RWPE1 (cell line): ENCODE measurements around the gene GDF7.

Experiments
- CTCF ChIA-PET: fragments of 350-600 bp; sonication (Branson Sonifier 250); formaldehyde crosslinking; extraction: SDS; loops from one replicate; lab custom pipeline; 2021; lab: Yijun Ruan, JAX
- POLR2A ChIA-PET: fragments of 400-600 bp; formaldehyde crosslinking; extraction: SDS; loops from one replicate; lab custom pipeline; 2020; ENCODE audit warnings: antibody characterized with exemption; ENCODE audit not compliant: low non-redundant PET; lab: Yijun Ruan, JAX
- DNase-seq: peaks from one replicate; pipeline ENCODE4 v3.0.0; 2012; ENCODE audit warnings: low spot score
- H3K27ac ChIP-seq: fragments of 450-650 bp; 2 replicates; pipeline ENCODE4 v1.5.1; 2017
- CTCF ChIP-seq: fragments of 450-650 bp; conservative IDR thresholded peaks from 2 replicates; pipeline ENCODE4 v1.5.1; 2017; ENCODE audit warnings: low read depth, mild to moderate bottlenecking

Gene GDF7

GRCh38 chr2:20620271-20620681, 46.7 kb upstream of the GDF7 start:
- peak overlapping the region; percentile 38 for H3K27ac ChIP-seq
- ChIA-PET CTCF (interaction anchor here (0.8 kb wide), 1 partner anchor 14 kb away, joined by 3 read pairs; no protein-coding TSS in a partner anchor), POLR2A (no interaction called here)
- TF ChIP-seq CTCF, result no peak
- DNase-seq, result no peak

- TF ChIP-seq CTCF, result no peak
- peak overlapping the region; percentile 38 for H3K27ac ChIP-seq
- POLR2A ChIA-PET, result no interaction called here
- CTCF ChIA-PET, result interaction anchor here (0.8 to 1.2 kb wide), 4 partner anchors 14 to 177 kb away, joined by 3 to 6 read pairs (median 5); no protein-coding TSS in a partner anchor
- no peak for DNase-seq
These were observed 46.1 kb upstream of the GDF7 start for GRCh38 chr2:20620696-20621365.

- POLR2A ChIA-PET, result interaction anchor here (0.7 kb wide), 1 partner anchor 12 kb away, joined by 3 read pairs; no protein-coding TSS in a partner anchor
These were observed 45.3 kb upstream of the GDF7 start for GRCh38 chr2:20621366-20622295.

GRCh38 chr2:20622296-20622686, 44.7 kb upstream of the GDF7 start:
- DNase-seq, result no peak
- ChIA-PET POLR2A (no interaction called here), CTCF (no interaction called here)
- H3K27ac ChIP-seq, result no peak overlapping the region
- no peak for TF ChIP-seq CTCF

More at GRCh38 chr2:20621366-20622295, 45.3 kb upstream of the GDF7 start:
- H3K27ac ChIP-seq, result peak overlapping the region; percentile 38
- no peak for TF ChIP-seq CTCF
- no peak for DNase-seq
- CTCF ChIA-PET, result interaction anchor here (0.7 to 1.2 kb wide), 4 partner anchors 15 to 219 kb away, joined by 3 to 6 read pairs (median 5); no protein-coding TSS in a partner anchor

GRCh38 chr2:20622731-20623130, 44.2 kb upstream of the GDF7 start:
- no peak for TF ChIP-seq CTCF
- no peak for DNase-seq
- ChIA-PET POLR2A (no interaction called here), CTCF (no interaction called here)
- no peak overlapping the region for H3K27ac ChIP-seq

- CTCF ChIA-PET, result no interaction called here
- no peak for TF ChIP-seq CTCF
- no peak overlapping the region for H3K27ac ChIP-seq
- POLR2A ChIA-PET, result no interaction called here
- no peak for DNase-seq
These were observed 43.7 kb upstream of the GDF7 start for GRCh38 chr2:20623241-20623640.
